Stimulated activated CD8-positive, alpha-beta memory T cell treated with anti-CD3 and anti-CD28 coated beads, Interleukin-15, amount 100 ng/mL, for 1 hour (primary cell): ENCODE results near the gene ACSBG1.
A peak's percentile ranks its signal among the peaks of the same experiment; 100 is the strongest.
"Not testable (repeated sequence)": the region's sequence is repeated elsewhere in the genome, so short reads cannot be mapped to it uniquely, and the experiment has no call there.

ENCODE experiments used
- DNase-seq: peaks from one replicate; pipeline ENCODE4 v3.0.0-alpha.2; 2020; ENCODE audit warnings: low read depth

The ACSBG1 gene

DNA sequence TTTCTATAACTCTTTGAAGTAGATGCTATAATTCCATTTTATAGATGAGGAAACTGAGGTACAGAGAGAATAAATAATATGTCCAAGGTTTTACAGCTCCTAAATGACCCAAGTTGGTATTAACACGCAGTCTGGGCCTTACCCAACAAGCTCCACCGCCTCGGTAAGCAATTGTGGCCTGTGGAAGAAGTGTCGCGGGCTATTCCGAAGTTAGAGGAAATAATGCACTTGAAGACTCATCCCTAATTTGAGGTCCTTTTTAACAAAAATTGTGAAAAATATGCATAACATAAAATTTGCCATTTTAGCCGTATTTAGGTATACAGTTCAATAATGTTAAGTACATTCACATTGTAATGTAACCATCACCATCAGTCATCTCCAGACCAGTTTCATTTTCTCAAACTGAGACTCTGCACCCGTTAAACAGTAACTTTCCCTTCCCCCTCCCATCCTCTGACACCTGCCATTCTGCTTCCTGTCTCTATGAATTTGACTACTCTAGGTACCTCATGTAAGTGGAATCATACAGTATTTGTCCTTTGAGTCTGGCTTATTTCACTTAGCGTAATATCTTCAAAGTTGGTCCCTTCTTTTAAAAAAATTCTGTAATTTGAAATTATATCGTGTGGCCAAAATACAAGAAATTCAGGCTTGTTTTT, 67.0 kb downstream of the ACSBG1 start:
- DNase-seq, result no peak

- no peak for DNase-seq
These were observed 70.4 kb downstream of the ACSBG1 start for GRCh38 chr15:78164010-78164409.

DNA sequence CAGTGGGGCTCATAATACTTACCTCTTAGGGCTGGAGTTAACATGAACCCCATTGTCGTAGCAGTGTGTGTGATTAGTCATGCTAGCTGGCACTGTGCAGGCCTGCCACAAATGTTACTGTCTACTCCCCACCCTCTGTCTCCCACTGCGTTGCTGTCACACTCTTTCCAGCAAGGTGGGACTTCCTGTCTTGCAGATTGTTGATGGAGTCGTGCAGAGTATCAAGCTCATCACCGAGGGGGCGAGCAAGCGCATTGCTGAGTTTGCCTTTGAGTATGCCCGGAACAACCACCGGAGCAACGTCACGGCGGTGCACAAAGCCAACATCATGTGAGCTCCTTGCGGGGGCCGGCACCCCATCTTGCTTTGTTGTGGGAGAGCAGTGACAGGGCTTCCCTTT, 72.3 kb downstream of the ACSBG1 start:
- no peak for DNase-seq

DNA sequence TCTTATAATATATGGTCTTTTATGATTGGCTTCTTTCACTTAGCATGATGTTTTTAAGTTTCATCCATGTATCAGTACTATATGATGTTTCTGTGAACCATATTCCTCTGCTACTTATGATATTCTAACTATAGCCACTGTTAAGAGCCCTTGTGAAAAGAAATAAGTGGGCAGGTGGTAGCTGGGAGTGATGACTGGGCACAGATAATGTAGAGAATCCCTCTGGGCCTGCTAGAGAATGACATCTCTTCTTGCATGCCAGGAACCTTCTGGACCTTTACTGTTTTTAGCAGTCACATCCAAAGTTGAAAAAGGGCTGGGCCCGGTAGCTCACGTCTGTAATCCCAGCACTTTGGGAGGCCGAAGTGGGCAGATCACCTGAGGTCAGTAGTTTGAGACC, 75.0 kb downstream of the ACSBG1 start:
- no peak for DNase-seq

- no peak for DNase-seq
These were observed 77.2 kb downstream of the ACSBG1 start for GRCh38 chr15:78157203-78157602.

DNA sequence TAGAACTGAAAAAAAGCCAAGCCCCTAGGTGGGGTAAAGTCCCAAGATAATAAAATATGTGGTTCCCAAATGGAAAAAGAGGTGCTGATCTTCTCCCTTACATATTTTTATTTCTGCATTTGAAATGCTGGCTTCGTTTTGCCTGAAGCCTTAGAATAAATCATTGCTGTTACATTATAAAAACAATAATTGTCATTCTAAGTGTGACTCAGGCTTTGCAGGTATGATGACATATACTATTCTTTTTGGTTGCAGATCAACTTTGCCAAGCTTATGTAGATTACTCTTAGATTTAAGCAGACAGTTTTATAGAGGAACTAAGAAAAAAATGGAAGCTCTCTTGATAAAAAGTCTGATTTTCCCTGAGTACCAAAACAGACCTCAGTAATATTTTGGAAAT, 77.7 kb downstream of the ACSBG1 start:
- DNase-seq, result no peak

DNA sequence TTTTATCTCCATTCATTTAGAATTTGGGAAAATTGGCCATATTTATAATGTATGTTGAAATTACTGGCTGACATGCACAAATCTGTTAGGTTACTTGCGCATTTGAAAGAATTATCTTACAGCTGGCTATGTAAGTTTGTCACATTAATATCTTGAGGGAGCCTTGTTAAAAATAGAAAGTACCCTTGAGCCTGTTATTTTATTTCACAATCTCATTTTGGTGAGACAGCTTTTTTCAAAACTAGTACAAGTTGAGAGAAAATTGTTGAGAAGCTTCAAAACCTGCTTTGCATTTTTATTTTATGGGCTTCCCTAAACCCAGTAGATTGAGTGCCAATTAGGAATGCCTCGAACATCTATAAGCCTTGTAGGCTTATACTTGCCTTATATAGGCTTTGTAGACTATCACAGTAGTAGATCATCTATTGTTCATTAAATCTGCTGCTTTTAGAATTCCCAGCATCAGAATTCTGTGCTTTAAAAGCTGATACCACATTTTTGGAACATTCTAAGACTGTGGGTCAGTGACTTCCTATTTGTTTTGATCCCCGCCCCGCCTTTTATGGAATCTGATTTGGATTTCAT, 78.9 kb downstream of the ACSBG1 start:
- DNase-seq, result no peak

- DNase-seq, result no peak
These were observed 79.4 kb downstream of the ACSBG1 start for GRCh38 chr15:78154955-78155354.

DNA sequence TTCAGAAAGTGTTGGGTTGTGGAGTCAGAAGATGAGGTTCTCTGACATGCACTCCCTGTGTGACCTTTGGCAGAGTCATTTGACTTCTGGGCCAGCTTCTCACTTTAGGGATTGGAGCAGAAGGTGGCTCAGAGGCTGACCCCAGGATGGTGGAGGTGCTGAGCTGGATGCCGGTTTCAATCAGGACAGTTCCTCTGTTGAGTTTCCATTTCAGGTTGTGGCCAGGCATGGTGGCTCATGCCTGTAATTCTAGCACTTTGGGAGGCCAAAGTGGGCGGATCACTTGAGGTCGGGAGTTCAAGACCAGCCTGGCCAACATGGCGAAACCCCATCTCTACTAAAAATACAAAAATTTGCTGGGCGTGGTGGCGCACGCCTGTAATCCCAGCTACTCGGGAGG, 83.3 kb downstream of the ACSBG1 start:
- DNase-seq, result not testable (repeated sequence)

GRCh38 chr15:78149805-78150751, 84.3 kb downstream of the ACSBG1 start:
- DNase-seq, result no peak

DNA sequence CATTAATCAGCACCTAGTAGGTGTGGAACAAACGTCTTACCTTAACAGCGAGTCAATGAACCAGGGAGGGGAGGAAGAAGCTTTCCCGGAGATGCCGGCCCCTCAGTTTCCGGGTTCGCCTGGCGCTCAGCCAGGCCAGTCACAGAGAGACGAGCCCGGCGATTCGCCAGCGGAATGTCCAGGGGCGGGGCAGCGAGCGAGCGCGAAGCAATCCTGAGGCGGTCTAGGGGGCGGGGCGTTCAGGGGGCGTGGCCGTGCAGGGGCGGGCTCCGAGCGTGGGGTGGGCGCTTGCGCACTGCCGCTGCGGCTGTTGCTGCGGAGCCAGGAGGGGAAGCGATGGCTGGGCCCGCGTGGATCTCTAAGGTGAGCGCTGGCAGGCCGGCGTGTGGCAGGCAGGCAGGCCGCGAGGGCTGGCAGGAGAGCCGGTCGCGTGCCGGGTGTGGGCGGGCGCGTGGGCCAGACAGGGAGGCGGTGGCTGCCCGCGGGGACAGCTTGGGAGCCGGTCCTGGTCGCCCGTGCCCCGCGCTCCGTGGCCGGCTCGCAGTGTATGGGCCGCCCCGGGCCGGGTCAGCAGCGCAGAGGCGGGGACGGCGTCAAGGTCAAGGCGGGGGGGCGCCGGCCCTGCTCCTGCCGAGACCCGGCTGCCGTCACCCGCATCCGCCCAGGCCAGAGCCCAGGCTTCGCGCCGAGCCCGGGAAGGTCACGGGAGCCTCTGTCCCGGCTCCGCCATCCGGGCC, 85.1 kb downstream of the ACSBG1 start, which contains the start of gene IDH3A:
IDH3A (plus strand) TSS at position 295 of the 737 bp plus-strand sequence; CDS start at position 337, 42 bp downstream.
- DNase-seq, result peak; percentile 100

DNA sequence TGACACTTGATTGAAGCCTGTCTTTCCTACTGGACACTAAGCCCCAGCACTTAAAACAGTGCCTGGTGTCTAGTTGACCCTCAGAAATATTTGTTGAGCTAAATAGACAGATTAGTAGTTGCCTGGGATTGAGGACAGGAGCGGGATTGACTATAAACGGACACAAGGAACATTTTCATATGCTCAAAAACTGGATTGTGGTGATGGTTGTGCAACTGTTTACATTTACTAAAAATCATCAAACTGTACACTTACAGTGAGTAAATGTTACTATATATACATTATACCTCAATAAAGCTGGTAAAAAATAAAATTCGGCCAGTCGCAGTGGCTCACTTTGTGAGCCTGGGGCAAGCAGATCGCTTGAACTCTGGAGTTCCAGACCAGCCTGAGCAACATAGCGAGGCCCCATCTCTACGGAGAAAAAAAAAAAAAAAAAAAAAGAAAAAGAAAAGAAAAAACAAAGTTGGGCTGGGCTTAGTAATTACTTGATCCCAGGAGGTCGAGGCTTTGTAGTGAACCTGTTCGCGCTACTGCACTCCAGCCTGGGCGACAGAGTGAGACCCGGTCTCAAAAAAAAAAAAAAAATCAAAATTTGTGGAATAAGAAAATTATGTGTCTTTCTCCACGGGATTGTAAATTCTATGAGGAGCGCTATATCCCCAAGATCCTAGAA, 85.8 kb downstream of the ACSBG1 start:
- no peak for DNase-seq

- DNase-seq, result no peak
These were observed 86.8 kb downstream of the ACSBG1 start for GRCh38 chr15:78147566-78147965.

DNA sequence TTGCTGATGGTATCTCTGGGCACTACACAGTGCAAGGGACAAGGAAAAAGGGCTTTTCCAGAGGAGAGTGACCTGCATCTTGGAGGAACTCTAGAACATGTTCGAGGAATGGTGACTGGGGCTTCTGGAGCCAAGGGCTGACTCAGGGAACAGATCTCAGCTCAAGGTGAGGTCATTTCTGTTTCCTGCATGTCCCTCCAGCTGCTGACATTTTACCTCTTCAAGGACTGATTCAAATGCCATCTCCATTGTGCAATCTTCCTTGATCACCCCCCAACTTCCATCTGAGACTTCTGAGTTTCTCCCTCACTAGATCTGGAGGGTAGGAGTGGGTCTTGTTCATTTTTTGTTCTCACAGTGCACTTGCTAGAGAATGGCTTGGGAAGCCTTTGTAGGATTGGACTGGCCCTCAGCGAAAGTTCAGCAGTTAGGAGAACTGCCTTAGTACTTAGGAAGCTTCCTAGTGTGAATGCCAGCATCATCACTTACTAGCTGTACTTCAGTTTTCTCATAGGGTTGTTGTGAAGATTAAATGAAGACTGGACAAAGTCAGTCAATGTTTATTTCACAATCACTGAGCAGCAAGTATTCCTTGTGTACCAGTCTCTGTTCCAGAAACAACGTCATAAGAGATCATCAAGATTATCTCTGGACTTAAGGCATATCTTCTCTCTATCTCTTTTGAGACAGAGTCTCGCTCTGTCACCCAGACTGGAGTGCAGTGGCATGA, 87.8 kb downstream of the ACSBG1 start:
- DNase-seq, result no peak

- no peak for DNase-seq
These were observed 92.0 kb downstream of the ACSBG1 start for GRCh38 chr15:78142332-78142731.

DNA sequence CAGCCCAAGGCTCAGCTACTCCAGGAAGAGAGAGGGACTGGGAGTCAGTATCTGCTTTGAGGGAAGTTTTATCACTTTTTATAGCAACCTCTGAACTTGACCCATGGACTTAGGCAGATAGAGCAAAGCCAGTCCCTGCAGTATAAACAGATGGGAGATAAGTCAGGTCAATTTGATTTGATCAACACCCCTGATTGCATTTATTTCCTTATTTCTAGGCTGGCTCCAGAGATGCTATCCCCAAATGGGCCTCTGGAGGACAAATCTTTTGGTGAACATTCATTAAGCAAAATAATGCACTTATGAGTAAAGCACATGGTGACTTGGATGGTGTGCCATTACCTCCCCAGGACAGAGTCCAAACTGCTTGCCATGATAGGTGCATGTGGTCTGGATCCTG, 94.1 kb downstream of the ACSBG1 start:
- no peak for DNase-seq

- DNase-seq, result no peak
These were observed 94.8 kb downstream of the ACSBG1 start for GRCh38 chr15:78139578-78139977.

GRCh38 chr15:78133801-78134200, 100.6 kb downstream of the ACSBG1 start:
- DNase-seq, result no peak

GRCh38 chr15:78131295-78132061, 102.9 kb downstream of the ACSBG1 start, which contains the start of gene CIB2:
TSS of gene CIB2 (minus strand) at chr15:78131445. CDS start at chr15:78131215, 230 bp downstream.
- peak; percentile 45 for DNase-seq
